ENCODE measurements around the gene EXOSC5.
"Not testable (repeated sequence)": the region's sequence is repeated elsewhere in the genome, so short reads cannot be mapped to it uniquely, and the experiment has no call there.

EXOSC5 gene

DNA sequence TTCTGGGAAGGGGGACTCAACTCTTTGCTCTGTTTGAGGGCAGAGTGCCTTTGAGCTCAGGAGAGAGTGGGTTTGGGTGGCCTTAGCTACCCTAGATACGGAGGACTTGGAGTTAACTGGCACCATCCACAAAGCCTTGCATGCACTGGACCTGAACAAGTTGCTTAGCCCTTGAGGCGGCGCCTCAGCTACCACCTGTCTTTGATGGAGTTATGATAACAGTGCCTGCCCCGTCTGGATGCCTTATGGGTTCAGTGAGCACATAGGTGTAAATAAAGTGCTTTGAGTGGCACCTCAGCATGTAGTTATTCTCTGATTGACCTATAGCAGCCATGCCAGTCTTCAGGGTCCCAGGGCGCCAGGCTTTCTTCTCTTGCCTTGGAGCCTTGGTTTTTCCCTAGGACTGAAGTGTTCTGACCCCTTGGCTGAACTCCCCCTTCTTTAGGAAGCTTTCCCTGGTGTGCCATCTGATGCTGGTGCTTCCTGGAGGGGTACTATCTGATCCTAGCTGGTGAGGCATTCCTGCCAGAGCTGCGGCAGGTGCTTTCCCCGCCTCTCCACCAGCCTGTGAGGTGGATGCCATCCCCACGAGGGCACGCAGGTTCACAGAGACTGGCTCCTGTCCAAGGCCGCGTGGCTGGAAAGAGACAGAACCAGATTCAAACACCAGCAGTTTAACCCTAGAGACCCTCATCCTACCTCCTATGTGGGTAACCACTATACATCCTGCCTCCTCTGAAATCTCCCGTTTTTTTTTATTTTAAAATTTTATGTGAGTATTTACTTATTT lies 6.2 kb upstream of the EXOSC5 start:
- DNase-seq = no peak

- no peak for DNase-seq
Measured at GRCh38 chr19:41402010-41402409, 4.9 kb upstream of the EXOSC5 start.

DNA sequence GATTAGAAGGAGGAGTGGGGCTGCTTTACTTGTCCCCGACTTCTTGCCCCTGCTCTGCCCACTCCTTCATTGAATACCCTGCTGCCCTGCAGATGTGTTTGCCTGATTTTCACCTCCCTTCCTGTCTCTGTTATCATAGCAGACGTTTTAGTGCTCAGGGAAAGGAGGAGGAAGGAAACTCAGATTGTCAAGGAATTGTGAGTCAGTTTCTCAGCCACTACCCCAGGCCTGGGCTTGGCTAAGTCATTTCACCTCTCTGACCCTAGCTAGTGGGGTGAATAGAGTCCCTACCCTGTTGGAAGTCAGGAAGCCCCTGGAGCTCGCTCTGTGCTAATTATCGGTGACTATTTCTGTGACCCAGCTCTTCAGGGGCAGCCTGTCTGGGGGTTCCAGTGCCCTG lies 4.3 kb upstream of the EXOSC5 start:
- DNase-seq = no peak

GRCh38 chr19:41399525-41399924 lies 2.4 kb upstream of the EXOSC5 start:
- DNase-seq = no peak

DNA sequence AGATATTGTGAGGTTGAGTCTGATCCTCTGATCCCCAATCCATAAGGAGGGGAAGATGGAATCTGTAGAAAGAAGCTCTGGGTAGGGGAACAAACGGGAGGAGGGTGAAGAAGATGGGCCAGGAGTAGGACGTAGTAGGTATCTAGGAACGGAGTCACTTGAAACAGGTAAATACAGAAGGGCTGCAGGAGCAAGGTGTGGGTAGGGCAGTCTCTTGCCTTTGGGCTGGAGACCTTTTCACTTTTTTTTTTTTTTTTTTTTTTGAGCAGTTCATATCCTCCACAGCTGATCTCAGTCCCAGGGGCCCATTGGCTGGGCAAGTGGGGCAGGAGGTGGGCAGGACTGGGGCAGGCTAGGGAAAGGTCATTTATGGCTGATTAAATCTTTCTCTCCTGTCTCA lies 1.9 kb upstream of the EXOSC5 start:
- no peak for DNase-seq

GRCh38 chr19:41398598-41398997 lies 1.4 kb upstream of the EXOSC5 start:
- DNase-seq = no peak

- no peak for DNase-seq
Measured at GRCh38 chr19:41398050-41398418, 875 bp upstream of the EXOSC5 start.

DNA sequence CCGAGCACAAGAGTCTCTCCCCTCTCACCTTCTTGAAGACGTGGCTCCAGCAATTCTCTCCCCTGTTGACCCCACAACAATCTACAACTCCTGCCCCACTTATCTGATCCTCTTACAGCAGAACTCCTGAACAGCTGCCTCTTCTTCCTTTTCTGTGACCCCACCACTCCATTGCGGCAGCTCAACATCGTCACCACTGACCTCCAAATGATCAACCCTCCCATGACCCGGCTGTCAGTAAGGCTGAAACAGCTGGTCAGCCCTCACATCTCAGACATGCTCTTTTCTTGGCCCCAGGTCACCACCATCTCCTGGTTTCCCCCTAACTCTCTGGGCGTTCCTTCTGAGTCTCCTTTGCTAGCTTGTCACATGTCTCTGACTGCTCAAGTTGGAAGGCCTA lies 1.8 kb downstream of the EXOSC5 start:
- no peak for DNase-seq

DNA sequence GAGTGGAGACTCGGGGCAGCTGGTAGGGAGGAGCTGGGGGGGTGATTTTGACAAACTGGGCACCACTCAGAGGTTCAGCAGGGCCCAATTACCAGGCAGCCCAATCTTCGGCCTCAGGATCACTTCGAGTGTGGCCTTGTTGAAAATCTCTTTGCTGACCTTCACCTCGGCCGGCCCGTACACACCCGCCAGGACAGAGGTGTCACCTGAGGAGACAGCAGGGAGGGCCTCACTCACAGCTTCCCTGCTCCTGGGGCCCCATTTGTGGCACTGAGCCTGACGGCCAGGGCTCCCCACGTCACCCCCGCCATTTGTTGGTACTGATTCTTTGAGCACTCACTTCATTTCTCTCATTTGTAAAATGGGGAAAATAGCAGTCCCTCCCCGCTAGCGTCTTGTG lies 4.4 kb downstream of the EXOSC5 start:
- no peak for DNase-seq

DNA sequence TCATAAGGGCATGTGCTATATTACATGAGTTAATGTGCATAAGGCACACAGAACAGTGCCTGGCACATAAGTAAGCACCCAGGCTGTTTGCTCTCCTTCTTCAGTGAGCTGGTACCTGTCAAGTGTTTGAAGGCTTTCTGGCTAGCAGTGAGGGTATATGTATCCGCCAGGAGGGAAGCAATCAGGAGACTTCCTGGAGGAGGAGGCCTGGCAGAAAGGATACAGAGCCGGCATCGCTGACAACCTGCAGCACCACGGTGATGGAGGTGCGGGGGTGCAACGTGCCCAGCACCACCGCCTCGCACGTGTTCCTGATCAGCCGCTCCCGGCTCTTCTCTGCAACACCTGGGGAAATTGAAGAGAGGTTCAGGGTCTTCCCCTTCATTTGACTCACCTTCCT lies 5.5 kb downstream of the EXOSC5 start:
- DNase-seq = no peak

GRCh38 chr19:41386442-41386841 lies 10.7 kb downstream of the EXOSC5 start:
- no peak for DNase-seq

- DNase-seq = no peak
Measured at GRCh38 chr19:41384351-41384750, 12.8 kb downstream of the EXOSC5 start.

DNA sequence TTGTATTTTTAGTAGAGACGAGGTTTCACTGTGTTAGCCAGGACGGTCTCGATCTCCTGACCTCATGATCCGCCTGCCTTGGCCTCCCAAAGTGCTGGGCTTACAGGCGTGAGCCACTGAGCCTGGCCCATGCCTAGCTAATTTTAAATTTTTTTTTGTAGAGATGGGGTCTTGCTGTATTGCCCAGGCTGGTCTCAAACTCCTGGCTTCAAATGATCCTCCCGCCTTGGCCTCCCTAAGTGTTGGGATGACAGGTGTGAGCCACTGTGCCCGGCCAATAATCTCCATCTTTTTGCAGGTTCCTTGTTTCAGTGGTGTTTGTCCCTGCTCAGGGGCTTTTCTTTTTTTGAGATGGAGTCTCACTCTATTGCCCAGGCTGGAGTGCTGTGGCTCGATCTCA lies 15.6 kb downstream of the EXOSC5 start:
- DNase-seq = not testable (repeated sequence)

DNA sequence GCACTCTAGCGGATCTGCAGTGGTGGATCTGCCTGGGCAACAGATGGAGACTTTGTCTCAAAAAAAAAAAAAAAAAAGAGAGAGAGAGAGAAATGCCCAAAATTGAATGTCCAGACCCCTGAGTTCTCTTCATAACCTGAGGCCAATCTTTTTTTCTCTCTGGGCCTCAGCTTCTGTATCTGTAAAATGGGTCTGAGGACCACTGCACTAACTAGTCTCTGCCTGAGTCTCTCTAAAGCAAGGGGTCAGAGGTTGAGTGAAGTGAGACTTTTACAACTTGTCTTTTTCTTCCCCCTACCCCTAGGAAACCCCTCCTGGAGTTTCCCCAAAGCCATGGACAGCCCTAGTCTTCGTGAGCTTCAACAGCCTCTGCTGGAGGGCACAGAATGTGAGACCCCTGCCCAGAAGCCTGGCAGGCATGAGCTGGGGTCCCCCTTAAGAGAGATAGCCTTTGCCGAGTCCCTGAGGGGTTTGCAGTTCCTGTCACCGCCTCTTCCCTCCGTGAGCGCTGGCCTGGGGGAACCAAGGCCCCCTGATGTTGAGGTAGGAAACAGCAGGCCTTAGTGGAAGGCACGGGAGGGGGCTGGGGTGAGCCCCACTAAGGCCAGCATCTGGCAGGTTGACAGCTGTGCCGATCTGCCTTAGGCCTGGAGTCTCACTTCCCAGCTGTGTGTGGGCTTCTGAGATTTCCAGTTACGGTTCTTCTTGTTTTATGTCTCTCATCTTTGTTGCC lies 19.0 kb downstream of the EXOSC5 start:
- no peak for DNase-seq

DNA sequence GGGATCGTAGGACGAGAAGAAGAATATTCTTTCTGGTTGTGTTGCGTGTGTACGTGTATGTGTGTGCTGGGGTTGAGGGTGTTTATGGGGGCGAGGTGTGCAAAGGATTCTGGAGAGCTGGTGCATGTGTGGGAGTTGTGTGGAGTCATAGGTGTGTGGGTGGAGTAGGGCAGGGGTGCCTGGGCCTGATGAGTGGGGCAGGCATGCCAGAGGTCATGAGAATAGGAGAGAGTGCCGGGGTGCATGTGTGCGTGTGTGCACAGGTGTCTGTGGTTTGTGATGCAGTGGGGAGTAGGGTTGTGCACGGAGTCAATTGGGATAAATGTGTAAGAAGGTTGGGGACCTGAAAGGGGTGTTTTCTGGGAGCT lies 20.2 kb downstream of the EXOSC5 start:
- DNase-seq = no peak

DNA sequence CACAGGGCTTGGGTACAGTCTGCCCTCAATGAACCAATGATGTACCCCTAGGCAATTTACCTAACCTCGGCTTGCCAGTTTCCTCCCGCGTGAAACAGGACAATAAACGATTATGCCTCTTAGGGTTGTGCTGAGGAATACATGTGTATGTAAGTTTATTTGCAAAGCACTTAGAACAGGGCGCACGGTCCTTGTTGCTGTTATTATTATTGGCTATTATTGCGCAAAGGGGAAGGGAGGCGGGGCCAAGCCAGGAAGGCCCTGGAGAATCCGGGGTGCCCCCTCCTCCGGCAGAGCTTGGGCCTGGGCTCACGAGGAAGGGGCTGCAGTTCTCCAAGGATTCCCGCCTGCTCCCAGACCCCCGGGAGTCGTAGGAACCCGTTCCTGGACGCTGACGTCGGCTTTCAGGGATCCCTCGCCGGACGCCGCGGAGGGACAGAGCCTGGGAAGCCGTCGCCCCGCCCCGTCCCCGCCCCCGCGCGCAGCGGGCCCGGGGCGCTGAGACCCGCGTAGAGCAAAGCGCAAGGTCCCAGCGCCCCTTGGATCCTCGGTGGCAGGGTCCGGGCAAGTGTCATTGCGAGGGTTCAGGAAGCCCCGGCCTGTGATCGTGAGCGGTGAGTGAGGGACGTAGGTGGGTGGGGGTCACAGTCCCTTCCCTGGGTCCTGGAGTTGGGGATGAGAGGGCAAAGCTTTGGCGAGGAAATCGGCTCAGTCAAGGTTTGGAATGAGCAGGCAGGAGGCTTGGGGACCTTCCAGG lies 20.7 kb downstream of the EXOSC5 start, which contains the start of gene TMEM91:
TSS of gene TMEM91 (plus strand) at position 293 of the 757 bp plus-strand sequence. CDS start 1,777 bp downstream, outside the sequence.
- DNase-seq = peak; percentile 35

GRCh38 chr19:41373993-41374392 lies 23.2 kb downstream of the EXOSC5 start:
- no peak for DNase-seq

- DNase-seq = no peak
Measured at GRCh38 chr19:41372501-41372900, 24.7 kb downstream of the EXOSC5 start.

GRCh38 chr19:41371541-41371940 lies 25.6 kb downstream of the EXOSC5 start:
- DNase-seq = no peak

- not testable (repeated sequence) for DNase-seq
Measured at GRCh38 chr19:41371119-41371518, 26.0 kb downstream of the EXOSC5 start.

- DNase-seq = no peak
Measured at GRCh38 chr19:41369769-41370168, 27.4 kb downstream of the EXOSC5 start.

- no peak for DNase-seq
Measured at GRCh38 chr19:41367848-41368301, 29.3 kb downstream of the EXOSC5 start.

- no peak for DNase-seq
Measured at GRCh38 chr19:41366089-41366488, 31.1 kb downstream of the EXOSC5 start.
